Measurements from ENCODE around the gene DNAH3. TPM values are rescaled to one million over a fixed set of nuclear protein-coding genes. Genes with fewer than 3 reads are reported as not detected.
A peak's percentile ranks its signal among the peaks of the same experiment; 100 is the strongest.
"Not testable (repeated sequence)": the region's sequence is repeated elsewhere in the genome, so short reads cannot be mapped to it uniquely, and the experiment has no call there.

Gene DNAH3
- total RNA-seq, 4 donors from 2014 or later = 0.13 to 0.15 TPM; not detected in 2

DNA sequence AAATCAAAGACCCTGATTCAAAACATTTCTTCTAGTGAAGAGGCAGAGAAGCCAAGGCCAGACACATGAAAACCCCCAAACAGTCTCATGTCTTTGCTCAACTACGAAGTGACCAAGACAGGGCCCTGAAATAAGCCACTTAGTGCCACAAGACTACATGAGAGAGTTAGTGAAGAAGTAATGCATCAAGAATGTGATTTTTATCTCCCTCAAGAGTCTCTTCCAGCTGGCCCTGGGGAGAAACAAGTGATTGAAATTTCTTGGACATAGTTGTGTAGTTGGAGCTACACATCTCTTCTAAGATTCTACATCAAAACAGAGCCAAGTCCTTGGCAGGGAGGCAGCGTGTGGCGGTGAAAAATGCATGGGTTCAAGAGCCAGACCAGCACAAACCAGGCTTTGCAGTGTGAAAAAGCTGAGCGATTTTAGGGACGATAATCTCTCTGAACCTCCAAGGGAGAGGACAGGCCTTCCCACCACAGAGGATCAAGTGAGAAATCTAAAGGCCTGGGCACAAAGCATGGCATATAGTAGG lies 219.5 kb downstream of the DNAH3 start:
- Histone ChIP-seq H3K36me3 (no peaks in the 10 kb centered on the region), H3K4me1 (peaks cover 0 to 13% (median 4%) of the 10 kb centered on the region in 3 donors), H3K27me3 (no peaks in the 10 kb centered on the region), H3K9me3 (no peaks in the 10 kb centered on the region), H3K27ac (peak overlapping the region in 3 of 4 donors; percentile 56 to 73 (median 68)), H3K4me3 (no peak overlapping the region)
- WGBS, 2 donors (ENCODE audit: low coverage in 1 of 2) = 67 to 89% methylated on average over 5 of the region's 5 CpGs
- TF ChIP-seq, protein P1, sequence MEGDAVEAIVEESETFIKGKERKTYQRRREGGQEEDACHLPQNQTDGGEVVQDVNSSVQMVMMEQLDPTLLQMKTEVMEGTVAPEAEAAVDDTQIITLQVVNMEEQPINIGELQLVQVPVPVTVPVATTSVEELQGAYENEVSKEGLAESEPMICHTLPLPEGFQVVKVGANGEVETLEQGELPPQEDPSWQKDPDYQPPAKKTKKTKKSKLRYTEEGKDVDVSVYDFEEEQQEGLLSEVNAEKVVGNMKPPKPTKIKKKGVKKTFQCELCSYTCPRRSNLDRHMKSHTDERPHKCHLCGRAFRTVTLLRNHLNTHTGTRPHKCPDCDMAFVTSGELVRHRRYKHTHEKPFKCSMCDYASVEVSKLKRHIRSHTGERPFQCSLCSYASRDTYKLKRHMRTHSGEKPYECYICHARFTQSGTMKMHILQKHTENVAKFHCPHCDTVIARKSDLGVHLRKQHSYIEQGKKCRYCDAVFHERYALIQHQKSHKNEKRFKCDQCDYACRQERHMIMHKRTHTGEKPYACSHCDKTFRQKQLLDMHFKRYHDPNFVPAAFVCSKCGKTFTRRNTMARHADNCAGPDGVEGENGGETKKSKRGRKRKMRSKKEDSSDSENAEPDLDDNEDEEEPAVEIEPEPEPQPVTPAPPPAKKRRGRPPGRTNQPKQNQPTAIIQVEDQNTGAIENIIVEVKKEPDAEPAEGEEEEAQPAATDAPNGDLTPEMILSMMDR (IDR thresholded peaks at IDR 0.05) = no peak
- TF ChIP-seq EP300 (IDR thresholded peaks at IDR 0.05) (no peak), POLR2A (IDR thresholded peaks at IDR 0.05) (no peak), POLR2AphosphoS5 (IDR thresholded peaks at IDR 0.05) (no peak)
- ATAC-seq = no peak

DNA sequence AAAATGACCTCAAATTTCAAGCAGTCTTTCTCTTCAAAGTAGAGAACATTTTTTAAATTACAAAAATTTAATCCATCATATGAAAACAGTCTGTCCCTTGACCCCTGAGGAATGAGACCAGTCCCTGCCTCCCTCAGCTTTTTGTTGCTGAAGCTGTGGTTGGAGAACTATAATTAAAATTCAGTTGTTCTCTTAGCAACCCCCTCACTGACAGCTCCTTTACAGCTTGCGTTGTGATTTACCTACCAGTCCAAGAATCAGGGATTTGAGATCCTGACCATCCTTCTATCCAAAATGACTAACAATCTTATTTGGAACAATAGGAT lies 220.3 kb downstream of the DNAH3 start:
- ATAC-seq = peak; percentile 65
- H3K4me3 ChIP-seq = no peak overlapping the region
- H3K4me1 ChIP-seq = peaks cover 0 to 13% (median 4%) of the 10 kb centered on the region in 3 donors
- 25 to 64% methylated on average over 1 of the region's 1 CpG for WGBS, 2 donors (ENCODE audit: low coverage in 1 of 2)
- H3K27me3 ChIP-seq = no peaks in the 10 kb centered on the region
- H3K36me3 ChIP-seq = peaks cover 0 to 8% of the 10 kb centered on the region in 2 donors
- TF ChIP-seq POLR2AphosphoS5 (IDR thresholded peaks at IDR 0.05) = peak; percentile 22
- TF ChIP-seq, protein P1 (IDR thresholded peaks at IDR 0.05) = no peak
- peak overlapping the region; percentile 37 to 73 (median 62) for H3K27ac ChIP-seq
- no peaks in the 10 kb centered on the region for H3K9me3 ChIP-seq

DNA sequence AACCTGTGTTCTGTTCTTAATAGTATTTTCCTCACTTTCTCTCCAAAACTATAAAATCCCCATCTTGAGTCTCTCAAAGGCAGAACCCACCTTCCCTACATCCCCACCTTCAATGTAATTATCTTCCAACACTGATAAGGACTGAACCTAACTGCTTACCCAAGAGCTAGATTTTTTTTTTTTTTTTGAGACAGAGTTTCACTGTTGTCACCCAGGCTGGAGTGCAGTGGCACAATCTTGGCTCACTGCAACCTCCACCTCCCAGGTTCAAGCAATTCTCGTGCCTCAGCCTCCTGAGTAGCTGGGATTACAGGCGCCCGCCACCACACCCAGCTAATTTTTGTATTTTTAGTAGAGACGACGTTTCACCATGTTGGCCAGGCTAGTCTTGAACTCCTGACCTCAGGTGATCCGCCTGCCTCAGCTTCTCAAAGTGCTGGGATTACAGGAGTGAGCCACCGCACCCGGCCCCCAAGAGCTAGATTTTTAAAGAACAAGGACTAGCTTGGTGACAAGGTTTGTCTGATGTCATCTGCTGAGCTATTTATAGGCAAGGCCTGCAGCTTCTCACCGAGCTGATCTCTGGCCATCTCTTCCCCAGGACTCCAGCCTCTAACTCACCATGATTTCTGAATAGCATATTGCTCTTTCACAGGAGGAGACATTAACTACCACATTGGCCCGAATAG lies 220.8 kb downstream of the DNAH3 start:
- not testable (repeated sequence) for H3K4me3 ChIP-seq, H3K27me3 ChIP-seq, H3K9me3 ChIP-seq
- WGBS, 2 donors (ENCODE audit: low coverage in 1 of 2) = 6 to 39% methylated on average over 2 to 9 of the region's 10 CpGs
- peak; percentile 46 for TF ChIP-seq POLR2AphosphoS5 (IDR thresholded peaks at IDR 0.05)
- peaks cover 0 to 13% (median 4%) of the 10 kb centered on the region in 3 donors for H3K4me1 ChIP-seq
- peaks cover 0 to 13% of the 10 kb centered on the region in 2 donors for H3K36me3 ChIP-seq
- H3K27ac ChIP-seq = peak overlapping the region in 3 of 4 donors; percentile 56 to 73 (median 68)
- ATAC-seq = peak; percentile 86

DNA sequence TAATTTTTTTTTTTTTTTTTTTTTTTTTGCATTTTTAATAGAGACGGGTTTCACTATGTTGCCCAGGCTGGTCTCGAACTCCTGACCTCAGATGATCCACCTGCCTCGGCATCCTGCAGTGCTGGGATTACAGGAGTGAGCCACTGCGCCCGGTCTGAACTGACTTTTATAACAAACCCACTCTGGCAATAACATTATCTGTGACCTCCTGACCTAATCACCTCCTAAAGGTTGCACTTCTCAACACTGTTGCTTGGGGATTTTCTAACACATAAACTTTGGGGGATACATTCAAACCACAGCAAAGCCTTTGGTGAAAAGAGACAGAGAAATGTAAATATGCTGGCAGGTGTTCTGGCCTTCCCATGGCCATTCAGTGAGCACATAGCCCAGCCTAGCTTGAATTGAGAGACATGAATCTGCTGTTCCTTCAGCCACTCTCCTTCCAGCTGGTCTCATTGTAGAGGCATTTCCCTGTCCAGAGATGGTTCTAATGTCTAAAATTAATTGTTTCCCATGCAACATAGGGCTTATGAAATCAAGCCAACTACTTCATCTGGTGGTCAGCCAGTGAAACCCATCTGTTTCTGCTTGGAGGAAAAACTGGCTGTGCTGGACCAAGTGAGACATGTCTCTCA lies 221.8 kb downstream of the DNAH3 start:
- TF ChIP-seq POLR2AphosphoS5 (IDR thresholded peaks at IDR 0.05) (peak; percentile 17), POLR2A (IDR thresholded peaks at IDR 0.05) (no peak), EP300 (IDR thresholded peaks at IDR 0.05) (no peak)
- TF ChIP-seq, protein P1 (IDR thresholded peaks at IDR 0.05) = no peak
- Histone ChIP-seq H3K4me3 (no peak overlapping the region), H3K27ac (no peak overlapping the region), H3K4me1 (peaks cover 0 to 13% (median 4%) of the 10 kb centered on the region in 3 donors), H3K27me3 (no peaks in the 10 kb centered on the region), H3K36me3 (peaks cover 0 to 22% of the 10 kb centered on the region in 2 donors), H3K9me3 (no peaks in the 10 kb centered on the region)
- ATAC-seq = peak; percentile 39
- 88 to 100% methylated on average over 3 to 4 of the region's 5 CpGs for WGBS, 2 donors (ENCODE audit: low coverage in 1 of 2)

DNA sequence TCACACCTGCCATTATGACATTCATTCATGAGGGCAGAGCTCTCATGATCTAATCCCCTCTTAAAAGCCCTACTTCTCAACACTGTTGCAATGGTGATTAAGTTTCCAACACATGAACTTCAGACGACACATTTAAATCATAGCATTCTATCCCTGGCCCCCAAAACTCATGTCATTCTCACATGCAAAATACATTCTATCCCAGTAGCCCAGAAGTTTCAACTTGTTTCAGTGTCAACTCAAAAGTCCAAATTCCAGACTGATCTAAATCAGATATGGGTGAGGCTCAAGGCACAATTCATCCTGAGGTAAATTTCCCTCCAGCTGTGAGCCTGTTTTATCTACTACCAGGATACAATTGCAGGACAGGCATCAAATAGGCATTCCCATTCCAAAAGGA lies 224.9 kb downstream of the DNAH3 start:
- ATAC-seq = no peak
- Histone ChIP-seq H3K27me3 (no peaks in the 10 kb centered on the region), H3K4me1 (peaks cover 0 to 12% (median 4%) of the 10 kb centered on the region in 3 donors), H3K4me3 (no peak overlapping the region), H3K27ac (no peak overlapping the region), H3K9me3 (no peaks in the 10 kb centered on the region), H3K36me3 (peaks cover 0 to 40% of the 10 kb centered on the region in 2 donors)
- no peak for TF ChIP-seq POLR2AphosphoS5 (IDR thresholded peaks at IDR 0.05)
- TF ChIP-seq POLR2A (IDR thresholded peaks at IDR 0.05) = no peak
- TF ChIP-seq, protein P1 (IDR thresholded peaks at IDR 0.05) = no peak
- TF ChIP-seq EP300 (IDR thresholded peaks at IDR 0.05) = no peak
- 90 to 93% methylated on average over 1 of the region's 1 CpG for WGBS, 2 donors (ENCODE audit: low coverage in 1 of 2)
